Neural progenitor cell (in vitro differentiated cells): ENCODE measurements around the gene ANO10. TPM values are rescaled to one million over a fixed set of nuclear protein-coding genes. Genes with fewer than 3 reads are reported as not detected.

ENCODE experiments used
- DNase-seq: peaks from one replicate; pipeline ENCODE4 v3.0.0-alpha.2; 2016; ENCODE audit warnings: low spot score
- H2AFZ ChIP-seq: fragments of 200-600 bp; sonication (generic); replicated peaks from 2 replicates; pipeline ENCODE4 v1.6.1; 2016; ENCODE audit warnings: antibody characterized with exemption
- H3F3A ChIP-seq: fragments of 200-600 bp; sonication (generic); 2 replicates; pipeline ENCODE4 v1.6.1; 2016; ENCODE audit warnings: antibody characterized with exemption, low read depth
- H3K27ac ChIP-seq: fragments of 200-600 bp; sonication (generic); 2 replicates; pipeline ENCODE4 v1.5.1; 2016; ENCODE audit warnings: mild to moderate bottlenecking
- H3K27me3 ChIP-seq: fragments of 200-600 bp; sonication (generic); 2 replicates; pipeline ENCODE4 v1.6.1; 2016; ENCODE audit warnings: mild to moderate bottlenecking, moderate library complexity
- H3K36me3 ChIP-seq: fragments of 200-600 bp; sonication (generic); 2 replicates; pipeline ENCODE4 v1.5.1; 2016
- H3K4me1 ChIP-seq: fragments of 200-600 bp; sonication (generic); 2 replicates; pipeline ENCODE4 v1.6.1; 2016; ENCODE audit warnings: mixed run types
- H3K4me2 ChIP-seq: fragments of 200-600 bp; sonication (generic); 2 replicates; pipeline ENCODE4 v1.6.1; 2016
- H3K4me3 ChIP-seq: fragments of 200-600 bp; sonication (generic); 2 replicates; pipeline ENCODE4 v1.5.1; 2016
- H3K79me2 ChIP-seq: fragments of 200-600 bp; sonication (generic); 2 replicates; pipeline ENCODE4 v1.6.1; 2016; ENCODE audit warnings: low read depth
- H3K9ac ChIP-seq: fragments of 200-600 bp; sonication (generic); 2 replicates; pipeline ENCODE4 v1.6.1; 2016
- H3K9me3 ChIP-seq: fragments of 200-600 bp; sonication (generic); 2 replicates; pipeline ENCODE4 v1.5.1; 2016; ENCODE audit warnings: low read depth
- H4K20me1 ChIP-seq: fragments of 200-600 bp; sonication (generic); 2 replicates; pipeline ENCODE4 v1.6.1; 2016; ENCODE audit warnings: low read depth
- H3K27ac Mint-ChIP-seq: 3 replicates; pipeline ENCODE4 v1.8.0; 2021; ENCODE audit warnings: mixed read lengths
- H3K27me3 Mint-ChIP-seq: 2 replicates; pipeline ENCODE4 v1.8.0; 2022; ENCODE audit warnings: low read depth, mild to moderate bottlenecking, inconsistent platforms, moderate library complexity, mixed read lengths; ENCODE audit not compliant: insufficient read depth
- H3K36me3 Mint-ChIP-seq: 3 replicates; pipeline ENCODE4 v1.8.0; 2021; ENCODE audit warnings: mixed read lengths
- H3K4me1 Mint-ChIP-seq: 3 replicates; pipeline ENCODE4 v1.8.0; 2021; ENCODE audit warnings: mixed read lengths
- H3K4me3 Mint-ChIP-seq: 3 replicates; pipeline ENCODE4 v1.8.0; 2021; ENCODE audit warnings: mild to moderate bottlenecking, moderate library complexity, mixed read lengths
- H3K9me3 Mint-ChIP-seq: 3 replicates; pipeline ENCODE4 v1.8.0; 2020; ENCODE audit warnings: mixed read lengths
- CTCF ChIP-seq: fragments of 200-600 bp; sonication (generic); IDR thresholded peaks from 2 replicates; pipeline ENCODE4 v1.5.1; 2017; ENCODE audit warnings: antibody characterized with exemption, mild to moderate bottlenecking
- EZH2 ChIP-seq: fragments of 200-600 bp; sonication (generic); IDR thresholded peaks from 2 replicates; pipeline ENCODE4 v1.6.1; 2017; ENCODE audit warnings: antibody characterized with exemption, mild to moderate bottlenecking, moderate library complexity
- EZH2phosphoT487 ChIP-seq: fragments of 200-600 bp; sonication (generic); IDR thresholded peaks from 2 replicates; pipeline ENCODE4 v1.6.1; 2017; ENCODE audit warnings: antibody characterized with exemption
- total RNA-seq: library from RNA; depleted of rRNA; stranded (reverse); fragments of >200 nt; gene quantifications from 2 replicates; pipeline ENCODE4 v1.2.3, GENCODE V29; 2015; ENCODE audit warnings: low replicate concordance

The ANO10 gene
- total RNA-seq, 1 donor from 2014 or later: 44.4 TPM

DNA sequence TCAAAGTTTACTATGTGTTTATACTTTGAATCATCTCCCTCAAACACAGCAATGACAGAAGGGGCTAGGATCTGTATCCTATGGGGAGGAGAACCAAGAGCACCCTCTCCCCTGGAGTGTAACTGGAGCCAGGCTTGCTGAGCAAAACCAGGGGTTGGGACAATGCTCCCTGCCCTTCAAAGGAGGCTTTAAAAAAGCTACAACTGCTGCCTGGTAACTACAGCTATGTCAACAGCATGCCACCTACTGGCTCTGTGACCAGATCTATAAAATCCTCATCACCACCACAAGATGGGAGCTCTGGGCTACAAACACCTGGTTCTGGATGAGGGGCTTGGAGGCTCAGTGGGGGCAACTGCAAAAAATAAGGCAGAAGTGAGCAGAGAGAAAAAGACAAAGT is 61.9 kb downstream of the ANO10 start:
- Histone ChIP-seq H3F3A (no peaks in the 10 kb centered on the region), H3K79me2 (peaks cover 5% of the 10 kb centered on the region), H4K20me1 (peaks cover 3% of the 10 kb centered on the region), H3K27me3 (no peaks in the 10 kb centered on the region), H3K4me3 (no peak overlapping the region), H3K4me1 (no peaks in the 10 kb centered on the region), H3K36me3 (no peaks in the 10 kb centered on the region), H2AFZ (no peak overlapping the region), H3K4me2 (no peak overlapping the region), H3K27ac (no peak overlapping the region), H3K9me3 (no peaks in the 10 kb centered on the region), H3K9ac (no peak overlapping the region)
- H3K4me3 Mint-ChIP-seq: no peak overlapping the region
- no peak overlapping the region for H3K27ac Mint-ChIP-seq
- no peaks in the 10 kb centered on the region for H3K27me3 Mint-ChIP-seq
- H3K36me3 Mint-ChIP-seq: peaks cover 18% of the 10 kb centered on the region
- TF ChIP-seq EZH2 (no peak), EZH2phosphoT487 (no peak), CTCF (peak; percentile 14)
- no peaks in the 10 kb centered on the region for H3K9me3 Mint-ChIP-seq
- DNase-seq: peak; percentile 8
- H3K4me1 Mint-ChIP-seq: no peaks in the 10 kb centered on the region

GRCh38 chr3:43558171-43558570 is 63.6 kb downstream of the ANO10 start:
- Mint-ChIP-seq H3K27ac (no peak overlapping the region), H3K36me3 (peaks cover 20% of the 10 kb centered on the region), H3K27me3 (no peaks in the 10 kb centered on the region), H3K9me3 (peaks cover 3% of the 10 kb centered on the region), H3K4me3 (no peak overlapping the region), H3K4me1 (no peaks in the 10 kb centered on the region)
- H3K36me3 ChIP-seq: no peaks in the 10 kb centered on the region
- H3K27ac ChIP-seq: no peak overlapping the region
- no peaks in the 10 kb centered on the region for H3K4me1 ChIP-seq
- H3K9ac ChIP-seq: no peak overlapping the region
- H3F3A ChIP-seq: no peaks in the 10 kb centered on the region
- no peak for DNase-seq
- no peak overlapping the region for H3K4me3 ChIP-seq
- H2AFZ ChIP-seq: no peak overlapping the region
- H4K20me1 ChIP-seq: peaks cover 3% of the 10 kb centered on the region
- H3K79me2 ChIP-seq: no peaks in the 10 kb centered on the region
- H3K27me3 ChIP-seq: no peaks in the 10 kb centered on the region
- no peak overlapping the region for H3K4me2 ChIP-seq
- no peaks in the 10 kb centered on the region for H3K9me3 ChIP-seq
- TF ChIP-seq EZH2phosphoT487: no peak
- no peak for TF ChIP-seq CTCF
- no peak for TF ChIP-seq EZH2

GRCh38 chr3:43549626-43550290 is 72.1 kb downstream of the ANO10 start:
- no peak for DNase-seq
- Mint-ChIP-seq H3K27ac (no peak overlapping the region), H3K4me1 (no peaks in the 10 kb centered on the region), H3K36me3 (peaks cover 12% of the 10 kb centered on the region), H3K27me3 (no peaks in the 10 kb centered on the region), H3K9me3 (peaks cover 5% of the 10 kb centered on the region), H3K4me3 (no peak overlapping the region)
- Histone ChIP-seq H3K79me2 (no peaks in the 10 kb centered on the region), H4K20me1 (no peaks in the 10 kb centered on the region), H3K9ac (no peak overlapping the region), H3K4me1 (no peaks in the 10 kb centered on the region), H3K36me3 (no peaks in the 10 kb centered on the region), H2AFZ (no peak overlapping the region), H3K4me3 (no peak overlapping the region), H3K27me3 (no peaks in the 10 kb centered on the region), H3K27ac (no peak overlapping the region), H3F3A (no peaks in the 10 kb centered on the region), H3K9me3 (no peaks in the 10 kb centered on the region), H3K4me2 (no peak overlapping the region)
- TF ChIP-seq CTCF: no peak
- no peak for TF ChIP-seq EZH2phosphoT487
- no peak for TF ChIP-seq EZH2
